K562 (cell line): ENCODE results near the gene HACL1. TPM values are rescaled to one million over a fixed set of nuclear protein-coding genes. Genes with fewer than 3 reads are reported as not detected.

ENCODE experiments used
- ATAC-seq: fragments of 200-7000 bp; cut with Tn5 transposase; 3 replicates; pipeline ENCODE4 v1.9.1; 2020; ENCODE audit warnings: moderate library complexity
- BruUV-seq: library from RNA; stranded (reverse); fragments of 400-500 nt; replicated peaks from 2 replicates; lab custom pipeline; 2021; lab: Mats Ljungman, UMichigan
- CTCF ChIA-PET: fragments of 300-600 bp; formaldehyde crosslinking; extraction: SDS; loops from one replicate; lab custom pipeline; 2021; ENCODE audit warnings: low intra/inter-chr PET ratio; lab: Yijun Ruan, JAX
- POLR2A ChIA-PET: fragments of 300-600, 350-650 bp; sonication (Branson Sonifier 250); formaldehyde crosslinking; extraction: SDS; loops from one replicate; lab custom pipeline; 2021; ENCODE audit warnings: antibody characterized with exemption, inconsistent platforms; lab: Yijun Ruan, JAX
- DNase-seq, 4 experiments: peaks; one replicate each; pipeline versions ENCODE4 v3.0.0 to v3.0.0-alpha.2; 2011 to 2018; ENCODE audit warnings: low spot score in 3 of 4, mixed read lengths in 3 of 4; ENCODE audit errors: extremely low read depth in 1 of 4
- FAIRE-seq: peaks from 2 replicates; lab custom pipeline; 2011; peaks lifted over from hg19 to GRCh38; lab: Jason Lieb, UNC
- H2AFZ ChIP-seq: 2 replicates; pipeline ENCODE4 v1.6.0; 2011; ENCODE audit warnings: low read depth, low read length, control low read depth, inconsistent platforms
- H3K27ac ChIP-seq: fragments of 200-600 bp; 3 replicates; pipeline ENCODE4 v1.8.0; 2011; ENCODE audit warnings: low read depth, mild to moderate bottlenecking, control low read depth, inconsistent platforms, low read length, moderate library complexity, mixed read lengths; ENCODE audit errors: extremely low read depth
- H3K27me3 ChIP-seq, 2 experiments: fragments of 300-600 bp in 1 of 2; 2 replicates in 1 of 2; 3 replicates in 1 of 2; pipeline versions ENCODE4 v1.6.0 to v1.8.0; 2011; ENCODE audit warnings: inconsistent platforms in 2 of 2, low read length in 2 of 2, mild to moderate bottlenecking in 1 of 2, mixed read lengths in 1 of 2, moderate library complexity in 1 of 2; ENCODE audit not compliant: control insufficient read depth in 2 of 2, insufficient read depth in 2 of 2
- H3K36me3 ChIP-seq: fragments of 300-600 bp; 3 replicates; pipeline ENCODE4 v1.8.0; 2011; ENCODE audit warnings: mild to moderate bottlenecking, low read length, inconsistent platforms; ENCODE audit not compliant: control insufficient read depth, insufficient read depth
- H3K4me1 ChIP-seq, 2 experiments: fragments of 200-600 bp in 1 of 2; replicated peaks in 1 of 2; 2 replicates in 1 of 2; 3 replicates in 1 of 2; pipeline versions ENCODE4 v1.5.1 to v1.8.0; 2011; ENCODE audit warnings: inconsistent platforms in 2 of 2, low read length in 2 of 2, mild to moderate bottlenecking in 1 of 2, mixed read lengths in 1 of 2, moderate library complexity in 1 of 2; ENCODE audit not compliant: control insufficient read depth in 2 of 2, insufficient read depth in 2 of 2
- H3K4me2 ChIP-seq: 2 replicates; pipeline ENCODE4 v1.6.1; 2011; ENCODE audit warnings: low read length, control low read depth, inconsistent platforms, mixed read lengths; ENCODE audit not compliant: insufficient read depth
- H3K4me3 ChIP-seq: fragments of 200-600 bp; sonication (generic), shearing (Covaris generic); 2 replicates; pipeline ENCODE4 v1.5.1; 2016; ENCODE audit warnings: control low read depth, inconsistent platforms
- H3K79me2 ChIP-seq: fragments of 200-600 bp; 3 replicates; pipeline ENCODE4 v1.8.0; 2011; ENCODE audit warnings: low read length, inconsistent platforms; ENCODE audit not compliant: control insufficient read depth, insufficient read depth
- H3K9ac ChIP-seq, 2 experiments: 2 replicates each; pipeline versions ENCODE4 v1.6.0 to v1.6.1; 2011; ENCODE audit warnings: low read depth in 2 of 2, low read length in 2 of 2, control low read depth in 1 of 2, inconsistent platforms in 1 of 2, mild to moderate bottlenecking in 1 of 2, mixed read lengths in 1 of 2; ENCODE audit not compliant: insufficient read depth in 1 of 2
- H3K9me1 ChIP-seq: one replicate; pipeline ENCODE4 v1.6.0; 2011; ENCODE audit warnings: inconsistent platforms, mild to moderate bottlenecking, low read length, moderate library complexity; ENCODE audit not compliant: control insufficient read depth, insufficient read depth
- H3K9me3 ChIP-seq: replicated peaks from 2 replicates; pipeline ENCODE4 v1.5.1; 2011; ENCODE audit warnings: low read depth, low read length, inconsistent platforms; ENCODE audit not compliant: control insufficient read depth, insufficient read depth
- H4K20me1 ChIP-seq: replicated peaks from 2 replicates; pipeline ENCODE4 v1.6.1; 2011; ENCODE audit warnings: low read length, inconsistent platforms, mixed read lengths; ENCODE audit not compliant: control insufficient read depth, insufficient read depth
- BACH1 ChIP-seq: fragments of 200-800 bp; sonication (Bioruptor generic); IDR thresholded peaks from 2 replicates; pipeline ENCODE4 v1.6.1; 2016; ENCODE audit warnings: missing genetic modification characterization, missing compliant biosample characterization
- BDP1 ChIP-seq: IDR thresholded peaks from 3 replicates; pipeline ENCODE4 v1.6.1; 2011; ENCODE audit not compliant: insufficient read length, insufficient read depth
- CHCHD3 ChIP-seq: fragments of 250-450 bp; sonication (Bioruptor Pico); IDR thresholded peaks from 2 replicates; pipeline ENCODE4 v2.1.2; 2022; ENCODE audit warnings: mild to moderate bottlenecking
- COPS2 ChIP-seq: fragments of 450-650 bp; conservative IDR thresholded peaks from 2 replicates; pipeline ENCODE4 v1.6.1; 2016; ENCODE audit warnings: mild to moderate bottlenecking, moderate library complexity
- HMG20A ChIP-seq: fragments of 450-650 bp; formaldehyde crosslinking; conservative IDR thresholded peaks from 2 replicates; pipeline ENCODE4 v1.4.0; 2020; ENCODE audit warnings: mild to moderate bottlenecking, mixed read lengths
- MTA3 ChIP-seq: fragments of 450-650 bp; formaldehyde crosslinking; IDR thresholded peaks from 2 replicates; pipeline ENCODE4 v1.6.1; 2017; ENCODE audit warnings: mild to moderate bottlenecking, borderline replicate concordance
- MYC ChIP-seq, 2 experiments: fragments of 250-450 bp in 1 of 2; sonication (Bioruptor Pico) in 1 of 2; IDR thresholded peaks; 2 replicates each; pipeline versions ENCODE4 v1.5.1 to v1.6.1; 2012 to 2021; ENCODE audit warnings: low read depth in 2 of 2, borderline replicate concordance in 1 of 2, improper control_type of control experiment in 1 of 2, low read length in 1 of 2, mild to moderate bottlenecking in 1 of 2, moderate library complexity in 1 of 2
- PHB2 ChIP-seq: fragments of 450-650 bp; IDR thresholded peaks from 2 replicates; pipeline ENCODE4 v1.6.1; 2017; ENCODE audit warnings: low read depth
- SRF ChIP-seq, 2 experiments: fragments of 250-450, 450-650 bp in 1 of 2; sonication (Bioruptor Pico) in 1 of 2; sonication (generic) in 1 of 2; formaldehyde crosslinking; IDR thresholded peaks; 2 replicates each; pipeline versions ENCODE4 v1.5.0 to v1.5.1; 2020 to 2022; ENCODE audit warnings: mild to moderate bottlenecking in 1 of 2, missing genetic modification reagents in 1 of 2
- ZC3H8 ChIP-seq: fragments of 450-650 bp; IDR thresholded peaks from 2 replicates; pipeline ENCODE4 v1.6.1; 2017
- ZNF197 ChIP-seq: fragments of 200-800 bp; sonication (Bioruptor generic); IDR thresholded peaks from 2 replicates; pipeline ENCODE4 v1.6.1; 2016; ENCODE audit warnings: low read depth, missing genetic modification characterization, missing compliant biosample characterization
- ZNF23 ChIP-seq: fragments of 250-450 bp; sonication (Bioruptor Pico); IDR thresholded peaks from 2 replicates; pipeline ENCODE4 v1.4.0; 2020; ENCODE audit warnings: mild to moderate bottlenecking
- ZNF586 ChIP-seq: fragments of 450-650 bp; formaldehyde crosslinking; conservative IDR thresholded peaks from 2 replicates; pipeline ENCODE4 v1.4.0; 2020; ENCODE audit warnings: mild to moderate bottlenecking, moderate library complexity
- ZSCAN29 ChIP-seq: fragments of 450-650 bp; IDR thresholded peaks from 2 replicates; pipeline ENCODE4 v1.6.1; 2017
- WGBS: fragments of 100-300 bp; shearing (Covaris generic); methylation state at CpG from one replicate; pipeline ENCODE4 v1.1.6; 2016; ENCODE audit warnings: low coverage, mixed read lengths; ENCODE audit not compliant: insufficient coverage; ENCODE audit errors: missing lambda C conversion rate; 5-methylcytosine and 5-hydroxymethylcytosine counted together
- in situ Hi-C: fragments of 300-500 bp; cut with MboI; formaldehyde crosslinking; loops from 4 replicates; pipeline ENCODE4 v1.15.0; 2018; ENCODE audit warnings: inconsistent platforms, mixed read lengths
- intact Hi-C: fragments of 100-400 bp; cut with micrococcal nuclease; formaldehyde crosslinking; loops from 2 replicates; pipeline ENCODE4 v1.14.2; 2022
- polyA plus RNA-seq, 8 experiments: library from polyadenylated mRNA; depleted of rRNA in 4 of 8; stranded (reverse) in 5 of 8; unstranded in 3 of 8; fragments of >200 nt; fragmentation: Nextera tagmentation in 2 of 8; fragmentation: Illumina TruSeq in 1 of 8; extraction: Ambion mirVana in 2 of 8; extraction: Trizol in 1 of 8; gene quantifications; 2 replicates each; pipeline versions ENCODE4 v1.2.1 to v1.2.3, GENCODE V29; 2011 to 2014; ENCODE audit warnings: inconsistent platforms in 1 of 8, missing spikeins in 1 of 8
- total RNA-seq, 7 experiments: library from RNA; depleted of rRNA in 6 of 7; stranded (reverse); fragments of >200 nt in 6 of 7; fragmentation: Illumina TruSeq in 2 of 7; extraction: Trizol in 2 of 7; gene quantifications; 2 replicates each; pipeline versions ENCODE4 v1.2.1 to v1.2.3, GENCODE V29; 2011 to 2021; ENCODE audit warnings: low replicate concordance in 1 of 7
- TF ChIP-seq, protein P1 (sequence below): fragments of 450-650 bp; IDR thresholded peaks from 2 replicates; pipeline ENCODE4 v1.6.1; 2017; ENCODE audit warnings: antibody characterized with exemption, mild to moderate bottlenecking

The HACL1 gene
- total and polyA plus RNA-seq, 9 of the 15 experiments (the other 6 are each of a cell fraction or from before 2014, with no cell fraction given): 18.9 to 61.5 (median 30.5) TPM

DNA sequence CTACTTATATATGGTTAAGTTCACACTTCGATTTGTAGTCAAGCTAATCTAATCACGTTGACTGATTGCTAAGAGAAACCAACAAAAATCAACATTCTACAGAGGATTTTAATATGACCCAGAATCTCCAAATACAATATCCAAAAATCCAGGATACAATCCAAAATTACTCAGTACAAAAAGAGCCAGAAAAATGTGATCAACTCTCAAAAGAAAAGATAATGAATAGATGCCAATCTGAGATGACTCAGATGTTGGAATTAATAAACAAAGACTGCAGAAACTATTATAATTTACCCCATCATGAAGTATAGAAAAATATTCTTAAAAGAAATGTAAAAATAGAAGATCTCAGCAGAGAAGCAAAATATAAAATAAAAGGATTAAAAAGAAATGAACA, 22.3 kb downstream of the HACL1 start (continued):
- no peak for TF ChIP-seq ZNF586 (CRISPR knock-in tag)
- TF ChIP-seq PHB2: no peak
- no peak for TF ChIP-seq BACH1 (tag)
- no peak for TF ChIP-seq MTA3

DNA sequence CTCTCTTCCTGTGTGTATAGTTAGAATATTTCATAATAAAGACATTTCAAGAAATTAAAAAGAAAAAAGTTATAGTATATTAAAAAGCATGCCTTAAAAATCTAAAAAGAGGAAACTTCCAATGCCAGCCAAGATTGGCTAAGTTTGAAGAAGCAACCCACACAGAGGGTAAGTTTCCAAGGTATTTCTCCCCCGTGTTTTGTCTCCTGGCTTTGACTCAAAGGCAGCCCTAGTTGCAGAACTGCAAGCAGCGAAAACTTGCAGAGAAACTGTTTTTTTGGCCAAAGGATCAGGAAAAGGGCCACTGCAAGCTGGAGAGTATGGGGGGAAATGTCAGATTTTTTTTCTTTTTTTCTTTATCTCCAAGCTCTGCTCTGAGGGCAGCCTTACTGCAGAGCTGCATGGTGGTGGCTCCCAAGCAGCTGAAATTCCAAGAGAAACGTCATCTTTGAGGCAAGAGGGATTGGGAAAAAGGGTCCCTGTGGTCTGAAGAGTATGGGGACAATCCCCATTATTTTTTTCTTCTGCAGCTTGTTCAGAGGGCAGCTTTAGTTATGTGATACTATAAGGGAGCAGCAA, 23.0 kb downstream of the HACL1 start:
- FAIRE-seq: no peak
- no peaks in the 10 kb centered on the region for H3K9me3 ChIP-seq
- DNase-seq: no peak
- H3K9me1 ChIP-seq: no peaks in the 10 kb centered on the region
- H3K27ac ChIP-seq: no peak overlapping the region
- H3K79me2 ChIP-seq: no peaks in the 10 kb centered on the region
- TF ChIP-seq MYC (IDR thresholded peaks at IDR 0.05; ENCODE audit: low read depth, low read length) (no peak), MYC (CRISPR knock-in tag; IDR thresholded peaks at IDR 0.05; ENCODE audit: borderline replicate concordance, low read depth) (no peak), HMG20A (CRISPR knock-in tag) (no peak), PHB2 (no peak), ZC3H8 (no peak), ZSCAN29 (no peak), CHCHD3 (CRISPR knock-in tag) (no peak), BDP1 (no peak), SRF (CRISPR knock-in tag; IDR thresholded peaks at IDR 0.05) (no peak), COPS2 (no peak), ZNF197 (CRISPR knock-in tag) (no peak), ZNF23 (no peak)
- TF ChIP-seq, protein P1, sequence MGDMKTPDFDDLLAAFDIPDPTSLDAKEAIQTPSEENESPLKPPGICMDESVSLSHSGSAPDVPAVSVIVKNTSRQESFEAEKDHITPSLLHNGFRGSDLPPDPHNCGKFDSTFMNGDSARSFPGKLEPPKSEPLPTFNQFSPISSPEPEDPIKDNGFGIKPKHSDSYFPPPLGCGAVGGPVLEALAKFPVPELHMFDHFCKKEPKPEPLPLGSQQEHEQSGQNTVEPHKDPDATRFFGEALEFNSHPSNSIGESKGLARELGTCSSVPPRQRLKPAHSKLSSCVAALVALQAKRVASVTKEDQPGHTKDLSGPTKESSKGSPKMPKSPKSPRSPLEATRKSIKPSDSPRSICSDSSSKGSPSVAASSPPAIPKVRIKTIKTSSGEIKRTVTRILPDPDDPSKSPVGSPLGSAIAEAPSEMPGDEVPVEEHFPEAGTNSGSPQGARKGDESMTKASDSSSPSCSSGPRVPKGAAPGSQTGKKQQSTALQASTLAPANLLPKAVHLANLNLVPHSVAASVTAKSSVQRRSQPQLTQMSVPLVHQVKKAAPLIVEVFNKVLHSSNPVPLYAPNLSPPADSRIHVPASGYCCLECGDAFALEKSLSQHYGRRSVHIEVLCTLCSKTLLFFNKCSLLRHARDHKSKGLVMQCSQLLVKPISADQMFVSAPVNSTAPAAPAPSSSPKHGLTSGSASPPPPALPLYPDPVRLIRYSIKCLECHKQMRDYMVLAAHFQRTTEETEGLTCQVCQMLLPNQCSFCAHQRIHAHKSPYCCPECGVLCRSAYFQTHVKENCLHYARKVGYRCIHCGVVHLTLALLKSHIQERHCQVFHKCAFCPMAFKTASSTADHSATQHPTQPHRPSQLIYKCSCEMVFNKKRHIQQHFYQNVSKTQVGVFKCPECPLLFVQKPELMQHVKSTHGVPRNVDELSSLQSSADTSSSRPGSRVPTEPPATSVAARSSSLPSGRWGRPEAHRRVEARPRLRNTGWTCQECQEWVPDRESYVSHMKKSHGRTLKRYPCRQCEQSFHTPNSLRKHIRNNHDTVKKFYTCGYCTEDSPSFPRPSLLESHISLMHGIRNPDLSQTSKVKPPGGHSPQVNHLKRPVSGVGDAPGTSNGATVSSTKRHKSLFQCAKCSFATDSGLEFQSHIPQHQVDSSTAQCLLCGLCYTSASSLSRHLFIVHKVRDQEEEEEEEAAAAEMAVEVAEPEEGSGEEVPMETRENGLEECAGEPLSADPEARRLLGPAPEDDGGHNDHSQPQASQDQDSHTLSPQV: no peak
- POLR2A ChIA-PET: interaction anchor here (0.5 to 1.4 kb wide), 3 partner anchors 10 to 326 kb away, joined by 3 to 5 read pairs (median 3); no protein-coding TSS in a partner anchor
- H3K4me3 ChIP-seq: no peak overlapping the region
- CTCF ChIA-PET: no interaction called here
- no peak for ATAC-seq
- no peaks in the 10 kb centered on the region for H3K4me1 ChIP-seq
- H4K20me1 ChIP-seq: no peaks in the 10 kb centered on the region
- H3K36me3 ChIP-seq: peaks cover 24% of the 10 kb centered on the region; the same call in 2 of the 3 replicates
- 57% methylated on average over 3 of the region's 3 CpGs for WGBS
- in situ Hi-C loops: no loop called here
- no peak overlapping the region for H3K4me2 ChIP-seq
- no peak overlapping the region for H2AFZ ChIP-seq
- intact Hi-C loops: no loop called here
- no TSS peak for BruUV-seq
- H3K27me3 ChIP-seq: no peaks in the 10 kb centered on the region
- no peak overlapping the region for H3K9ac ChIP-seq
